Activated CD8-positive, alpha-beta T cell treated with anti-CD3 and anti-CD28 coated beads, Interleukin-2, amount 10 ng/mL, durations not matched to agents 7 days and 5 days (primary cell): ENCODE results near the gene C10orf53. TPM values are rescaled to one million over a fixed set of nuclear protein-coding genes. Genes with fewer than 3 reads are reported as not detected.
A peak's percentile ranks its signal among the peaks of the same experiment; 100 is the strongest.

Source experiments
- ATAC-seq: fragments of 150-1000 bp; cut with Tn5 transposase; one replicate; pipeline ENCODE4 v1.10.0; 2021; ENCODE audit warnings: moderate library complexity
- CTCF ChIA-PET: fragments of 350-600 bp; sonication (Branson Sonifier 250); formaldehyde crosslinking; loops from one replicate; lab custom pipeline; 2021; ENCODE audit warnings: antibody characterized with exemption; lab: Charles Lee
- POLR2A ChIA-PET: fragments of 350-600 bp; sonication (Branson Sonifier 250); formaldehyde crosslinking; loops from one replicate; lab custom pipeline; 2021; ENCODE audit warnings: antibody characterized with exemption; lab: Charles Lee
- DNase-seq: peaks from one replicate; pipeline ENCODE4 v3.0.0-alpha.2; 2020
- H3K27ac Mint-ChIP-seq: one replicate; pipeline ENCODE4 v1.8.0; 2021; ENCODE audit warnings: mild to moderate bottlenecking, mixed read lengths
- H3K27me3 Mint-ChIP-seq: one replicate; pipeline ENCODE4 v1.8.0; 2021; ENCODE audit warnings: low read depth, mixed read lengths
- H3K36me3 Mint-ChIP-seq: one replicate; pipeline ENCODE4 v1.8.0; 2021; ENCODE audit warnings: low read depth, mixed read lengths
- H3K4me1 Mint-ChIP-seq: one replicate; pipeline ENCODE4 v1.8.0; 2021; ENCODE audit warnings: low read depth, mixed read lengths
- H3K4me3 Mint-ChIP-seq: one replicate; pipeline ENCODE4 v1.8.0; 2021; ENCODE audit warnings: mild to moderate bottlenecking, mixed read lengths
- H3K9me3 Mint-ChIP-seq: one replicate; pipeline ENCODE4 v1.8.0; 2022; ENCODE audit warnings: mixed read lengths; ENCODE audit not compliant: insufficient read depth
- total RNA-seq, 2 experiments: library from RNA; stranded (reverse); gene quantifications; one replicate each; pipeline ENCODE4 v1.2.3, GENCODE V29; 2021

Gene C10orf53
- total RNA-seq, 2 experiments from 2014 or later: not detected

DNA sequence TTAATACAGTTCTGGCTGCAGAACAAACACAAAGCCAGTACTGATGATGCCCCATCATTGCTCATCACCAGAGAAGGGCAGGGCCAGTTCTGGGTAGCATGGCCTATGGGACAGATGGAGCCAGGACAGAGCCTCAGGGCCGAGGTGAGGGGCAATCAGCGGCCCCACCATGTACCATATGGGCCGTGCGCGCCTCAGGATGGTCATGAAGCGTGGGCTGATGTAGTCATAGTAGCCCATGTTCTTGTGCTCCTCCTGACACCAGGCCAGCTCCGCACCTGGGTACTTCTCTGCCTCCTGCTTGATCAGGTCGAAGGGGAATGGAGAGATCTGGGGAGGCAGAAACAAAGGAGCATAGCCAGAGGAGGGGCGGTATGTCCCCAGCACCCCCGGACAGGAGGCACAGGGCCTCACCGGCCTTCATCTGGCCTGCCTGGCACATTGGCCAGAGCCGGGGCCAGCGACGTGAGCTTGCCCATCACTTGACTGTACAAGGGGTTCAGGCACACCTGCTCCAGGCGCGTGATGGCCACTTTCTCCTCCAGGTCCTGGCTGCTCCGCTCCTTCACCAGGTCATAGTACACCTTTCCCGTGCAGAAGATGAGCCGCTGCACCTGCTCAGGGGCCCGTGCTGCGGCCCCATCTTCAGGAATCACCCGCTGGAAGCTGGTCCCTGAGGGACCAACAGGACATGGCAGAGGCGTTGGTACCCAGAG, 56.6 kb downstream of the C10orf53 start:
- Mint-ChIP-seq H3K27ac (no peak overlapping the region), H3K4me1 (no peaks in the 10 kb centered on the region), H3K9me3 (no peaks in the 10 kb centered on the region), H3K36me3 (no peaks in the 10 kb centered on the region), H3K27me3 (no peaks in the 10 kb centered on the region), H3K4me3 (no peak overlapping the region)
- ChIA-PET POLR2A (no interaction called here), CTCF (no interaction called here)
- DNase-seq (no peak), ATAC-seq (no peak)

DNA sequence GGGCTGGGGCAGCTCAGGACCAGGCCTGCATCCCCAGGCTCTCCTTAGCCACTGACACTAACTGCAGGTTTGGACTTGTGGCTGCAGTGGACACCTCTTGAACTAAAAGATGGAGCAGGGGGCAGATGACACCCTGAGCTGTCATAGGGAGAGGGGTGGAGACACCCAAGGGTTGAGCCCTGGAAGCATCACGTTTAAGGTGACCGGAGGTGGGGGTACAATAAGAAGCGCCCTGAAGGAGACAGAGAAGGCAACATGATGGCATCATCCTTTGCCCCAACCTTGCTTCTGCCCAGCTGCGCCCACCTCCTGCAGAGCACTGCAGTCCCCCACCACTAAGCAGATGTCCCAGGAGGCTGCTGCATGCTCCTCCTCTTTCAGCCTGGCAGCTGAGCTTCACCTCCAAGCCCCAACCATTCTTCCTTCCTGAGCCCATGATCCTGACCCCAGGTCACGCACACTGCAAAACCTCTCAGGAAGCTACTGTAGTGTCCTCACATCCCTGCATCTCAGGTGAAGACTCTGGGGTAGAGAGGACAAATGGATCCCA, 57.2 kb downstream of the C10orf53 start:
- ATAC-seq (no peak), DNase-seq (no peak)
- H3K9me3 Mint-ChIP-seq: no peaks in the 10 kb centered on the region
- H3K36me3 Mint-ChIP-seq: no peaks in the 10 kb centered on the region
- H3K27ac Mint-ChIP-seq: no peak overlapping the region
- POLR2A ChIA-PET: no interaction called here
- CTCF ChIA-PET: no interaction called here
- H3K4me3 Mint-ChIP-seq: no peak overlapping the region
- H3K4me1 Mint-ChIP-seq: no peaks in the 10 kb centered on the region
- no peaks in the 10 kb centered on the region for H3K27me3 Mint-ChIP-seq

DNA sequence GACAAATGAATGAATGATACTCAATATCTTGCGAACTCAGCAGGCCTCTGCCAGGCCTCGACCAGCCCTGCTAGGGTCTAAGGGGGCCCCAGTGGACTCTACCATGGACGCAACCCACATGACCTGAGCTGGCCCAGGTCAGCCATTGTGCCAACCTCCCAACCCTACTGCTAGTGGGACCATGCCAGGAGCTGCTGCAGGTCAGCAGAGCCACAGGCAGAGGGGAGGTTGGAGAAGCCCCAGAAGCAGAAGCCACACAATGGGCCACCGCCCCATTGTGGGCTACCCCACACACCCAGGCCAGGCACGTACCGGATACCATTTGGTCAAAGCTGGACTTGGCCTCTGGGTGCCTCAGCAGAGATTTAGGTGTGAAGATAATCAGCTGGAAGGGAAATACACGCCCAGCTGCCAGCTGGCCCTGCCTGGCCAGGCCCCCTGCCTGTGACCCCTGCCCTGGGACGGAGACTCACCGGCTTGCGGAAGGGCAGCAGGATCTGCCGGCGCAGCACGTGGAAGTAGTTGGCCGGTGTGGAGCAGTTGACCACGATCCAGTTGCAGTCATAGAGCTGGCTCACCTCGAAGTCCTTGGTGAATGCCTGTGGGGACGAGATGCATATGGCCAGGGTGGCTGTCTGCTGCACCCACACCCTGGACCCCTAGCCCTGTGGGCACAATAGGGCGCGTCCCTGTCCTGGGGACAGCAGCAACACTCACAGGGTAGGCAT, 58.2 kb downstream of the C10orf53 start:
- Mint-ChIP-seq H3K9me3 (no peaks in the 10 kb centered on the region), H3K36me3 (no peaks in the 10 kb centered on the region), H3K27me3 (no peaks in the 10 kb centered on the region), H3K4me1 (no peaks in the 10 kb centered on the region), H3K4me3 (no peak overlapping the region), H3K27ac (no peak overlapping the region)
- ATAC-seq (no peak), DNase-seq (peak; percentile 11)
- ChIA-PET POLR2A (no interaction called here), CTCF (no interaction called here)

DNA sequence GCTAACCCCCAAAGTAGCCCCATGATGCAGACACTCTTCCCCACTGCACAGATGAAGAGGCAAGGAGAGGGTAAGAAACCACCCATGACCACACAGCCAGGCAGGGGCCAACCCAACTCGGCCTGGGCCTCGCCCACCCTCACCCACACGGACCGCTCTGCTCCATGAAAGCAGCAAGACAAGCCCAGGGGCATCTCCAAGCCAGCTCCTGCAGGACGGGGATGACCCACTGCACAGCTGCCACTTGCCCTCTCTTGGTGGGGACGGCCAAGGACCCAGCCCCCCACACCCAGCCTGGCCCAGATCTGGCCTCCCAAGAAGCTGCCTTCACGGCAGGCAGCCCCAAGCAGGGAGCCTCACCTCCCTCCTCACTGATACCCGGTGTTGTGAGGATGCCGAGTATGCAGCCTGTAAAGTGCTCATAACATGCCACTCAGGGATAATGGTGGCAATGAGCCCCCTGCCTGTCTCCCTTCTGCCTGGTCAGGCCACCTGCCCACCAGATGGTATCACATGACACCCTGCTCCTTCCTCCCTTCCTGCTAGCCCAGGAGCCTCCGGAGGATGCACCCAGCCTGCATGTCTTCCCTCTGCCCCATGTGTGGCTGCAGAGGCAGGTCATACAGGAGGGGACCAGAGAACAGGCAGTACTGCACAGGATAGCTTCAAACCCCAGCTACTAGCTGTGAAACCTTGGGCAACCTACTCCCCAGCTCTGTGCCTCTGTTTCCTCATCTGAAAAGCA, 59.3 kb downstream of the C10orf53 start:
- peak; percentile 18 for DNase-seq
- H3K36me3 Mint-ChIP-seq: no peaks in the 10 kb centered on the region
- no peaks in the 10 kb centered on the region for H3K4me1 Mint-ChIP-seq
- H3K27ac Mint-ChIP-seq: no peak overlapping the region
- H3K9me3 Mint-ChIP-seq: no peaks in the 10 kb centered on the region
- ChIA-PET CTCF (no interaction called here), POLR2A (no interaction called here)
- no peak overlapping the region for H3K4me3 Mint-ChIP-seq
- no peaks in the 10 kb centered on the region for H3K27me3 Mint-ChIP-seq
- no peak for ATAC-seq

DNA sequence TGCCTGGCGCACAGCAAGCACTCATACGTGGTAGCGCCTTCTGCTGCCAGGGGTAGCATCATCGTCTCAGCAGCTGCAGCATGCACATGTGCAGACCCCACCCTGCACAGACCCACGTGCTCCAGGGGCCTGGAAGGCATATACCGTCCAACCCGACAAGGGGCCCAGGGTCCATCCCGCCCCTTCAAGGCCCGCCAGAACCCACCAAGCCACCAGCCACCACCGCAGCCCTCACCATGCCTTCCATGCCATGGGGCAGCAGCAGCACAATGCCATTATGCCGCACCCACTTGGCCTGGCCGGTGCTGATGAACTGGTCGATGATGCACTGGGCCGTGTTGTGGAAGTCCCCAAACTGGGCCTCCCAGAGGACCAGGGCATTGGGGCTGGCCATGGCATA, 60.0 kb downstream of the C10orf53 start:
- H3K4me3 Mint-ChIP-seq: no peak overlapping the region
- ChIA-PET CTCF (no interaction called here), POLR2A (no interaction called here)
- no peak overlapping the region for H3K27ac Mint-ChIP-seq
- no peaks in the 10 kb centered on the region for H3K4me1 Mint-ChIP-seq
- no peaks in the 10 kb centered on the region for H3K27me3 Mint-ChIP-seq
- ATAC-seq (no peak), DNase-seq (peak; percentile 16)
- H3K9me3 Mint-ChIP-seq: no peaks in the 10 kb centered on the region
- H3K36me3 Mint-ChIP-seq: no peaks in the 10 kb centered on the region

DNA sequence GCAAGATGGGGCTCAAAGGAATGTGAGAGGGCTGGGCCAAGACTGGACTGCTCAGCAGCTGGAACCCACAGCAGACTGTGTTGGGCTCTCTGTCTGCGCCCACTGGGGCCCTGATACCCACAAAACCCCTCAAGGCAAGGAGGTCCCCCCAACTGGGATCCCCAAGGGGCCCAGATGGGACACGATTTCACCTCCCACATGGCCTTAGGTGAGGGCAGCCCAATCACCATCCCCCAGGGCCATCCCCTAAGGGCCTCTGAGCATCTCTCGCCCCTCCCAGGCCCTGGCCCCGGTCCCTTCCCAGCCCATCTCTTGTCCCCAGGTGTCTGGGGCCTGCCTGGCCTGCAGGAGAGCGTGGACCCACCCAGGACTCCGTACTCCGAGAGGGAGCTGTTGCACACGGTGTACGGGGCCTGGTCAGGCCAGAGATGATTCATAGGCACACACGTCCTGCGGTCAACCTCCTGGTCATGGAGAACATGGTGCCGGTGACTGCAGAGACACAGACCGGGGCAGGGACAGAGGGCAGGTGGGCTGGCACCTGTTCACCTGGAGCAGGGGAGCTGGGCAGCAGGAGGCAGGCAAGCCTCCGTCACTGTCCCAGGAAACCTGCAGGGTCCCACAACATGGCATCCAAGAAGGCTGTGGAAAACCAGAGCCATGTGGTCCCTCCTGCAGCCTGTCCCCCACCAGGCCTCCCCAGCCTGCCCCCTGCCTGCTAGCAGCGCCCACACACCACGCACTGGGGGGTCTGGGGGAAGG, 61.1 kb downstream of the C10orf53 start:
- ATAC-seq (no peak), DNase-seq (peak; percentile 18)
- H3K9me3 Mint-ChIP-seq: no peaks in the 10 kb centered on the region
- no peak overlapping the region for H3K27ac Mint-ChIP-seq
- no peak overlapping the region for H3K4me3 Mint-ChIP-seq
- no peaks in the 10 kb centered on the region for H3K36me3 Mint-ChIP-seq
- POLR2A ChIA-PET: no interaction called here
- CTCF ChIA-PET: no interaction called here
- H3K27me3 Mint-ChIP-seq: no peaks in the 10 kb centered on the region
- no peaks in the 10 kb centered on the region for H3K4me1 Mint-ChIP-seq

DNA sequence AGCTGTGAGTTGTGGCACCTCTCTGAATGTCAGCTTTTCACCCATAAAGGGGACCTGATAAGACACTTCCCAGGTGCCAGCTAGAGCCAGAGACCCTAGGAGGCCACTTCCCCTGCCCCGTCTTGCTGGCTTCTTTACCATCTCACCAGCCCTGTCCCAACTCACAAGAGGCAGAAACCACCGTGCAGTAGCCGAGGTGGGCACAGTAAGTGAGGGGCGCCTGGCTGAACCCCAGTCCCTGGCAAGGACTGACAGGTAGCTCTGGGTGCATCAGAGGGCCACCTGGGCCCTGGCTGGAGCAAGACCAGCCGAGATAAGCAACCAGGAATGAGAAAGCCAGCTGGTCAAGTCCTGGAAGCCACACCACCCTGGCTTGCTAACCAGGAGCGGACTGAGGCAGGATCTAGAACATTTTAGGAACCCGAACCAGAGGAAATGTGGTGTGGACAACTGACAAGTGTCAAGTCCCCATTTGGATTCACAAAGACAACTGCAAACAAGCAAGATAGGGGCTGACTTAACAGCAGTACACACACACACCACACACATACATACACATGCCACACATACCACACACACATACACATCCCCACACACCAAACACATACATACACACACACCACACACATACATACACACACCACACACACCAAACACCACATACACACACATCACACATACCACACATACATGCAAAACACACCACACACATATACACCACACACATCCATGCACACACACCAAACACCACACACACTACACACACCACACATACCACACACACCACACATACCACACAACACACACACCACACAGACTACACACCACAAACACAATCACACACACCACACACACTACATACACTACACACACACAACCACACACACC, 61.9 kb downstream of the C10orf53 start:
- Mint-ChIP-seq H3K9me3 (no peaks in the 10 kb centered on the region), H3K27ac (no peak overlapping the region), H3K27me3 (no peaks in the 10 kb centered on the region), H3K36me3 (no peaks in the 10 kb centered on the region), H3K4me1 (no peaks in the 10 kb centered on the region), H3K4me3 (no peak overlapping the region)
- POLR2A ChIA-PET: no interaction called here
- CTCF ChIA-PET: no interaction called here
- ATAC-seq (peak; percentile 45), DNase-seq (peak; percentile 20)

DNA sequence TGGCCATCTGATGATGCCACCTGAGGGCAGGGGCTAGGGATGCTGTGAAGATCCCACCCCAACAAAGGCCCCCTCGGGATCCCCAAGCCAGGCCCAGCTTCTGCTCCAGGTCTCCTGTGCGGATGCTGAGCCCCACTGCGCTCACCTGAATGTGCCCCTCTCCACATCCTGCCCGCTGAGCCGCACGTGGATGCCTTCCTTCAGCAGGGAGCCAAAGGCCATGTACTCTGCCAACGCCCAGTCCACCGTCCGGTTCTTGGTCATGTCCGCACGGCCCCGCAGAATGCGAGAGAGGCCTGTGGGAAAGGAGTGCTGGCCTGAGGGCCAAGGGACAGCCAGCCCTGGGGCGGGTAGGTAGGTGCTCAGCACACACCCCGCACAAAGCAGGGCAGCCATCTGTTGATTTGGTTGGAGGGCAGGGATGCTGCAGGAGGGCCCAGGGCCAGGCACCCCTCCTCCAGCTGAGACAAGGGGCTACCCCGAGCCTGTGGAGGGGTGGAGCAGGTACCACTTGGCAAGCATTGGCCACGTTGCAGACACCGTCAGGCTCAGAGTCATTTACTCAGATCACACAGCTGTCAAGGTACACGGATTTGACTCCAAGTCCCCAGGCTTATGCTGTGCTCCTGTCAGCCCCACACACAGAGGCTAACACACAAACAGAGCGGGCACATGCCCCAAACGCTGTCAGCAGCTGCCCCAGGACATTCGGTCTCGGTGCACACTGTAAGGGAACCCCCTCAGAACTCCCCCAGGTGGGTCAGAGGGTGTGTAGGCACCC, 63.4 kb downstream of the C10orf53 start:
- H3K4me1 Mint-ChIP-seq: no peaks in the 10 kb centered on the region
- H3K4me3 Mint-ChIP-seq: no peak overlapping the region
- no peak overlapping the region for H3K27ac Mint-ChIP-seq
- no peaks in the 10 kb centered on the region for H3K9me3 Mint-ChIP-seq
- ATAC-seq (no peak), DNase-seq (peak; percentile 17)
- no peaks in the 10 kb centered on the region for H3K36me3 Mint-ChIP-seq
- CTCF ChIA-PET: interaction anchor here (1.1 kb wide), 1 partner anchor 148 kb away, joined by 4 read pairs; no protein-coding TSS in a partner anchor
- no peaks in the 10 kb centered on the region for H3K27me3 Mint-ChIP-seq
- POLR2A ChIA-PET: interaction anchor here (1.0 kb wide), 1 partner anchor 17 kb away, joined by 3 read pairs; no protein-coding TSS in a partner anchor

DNA sequence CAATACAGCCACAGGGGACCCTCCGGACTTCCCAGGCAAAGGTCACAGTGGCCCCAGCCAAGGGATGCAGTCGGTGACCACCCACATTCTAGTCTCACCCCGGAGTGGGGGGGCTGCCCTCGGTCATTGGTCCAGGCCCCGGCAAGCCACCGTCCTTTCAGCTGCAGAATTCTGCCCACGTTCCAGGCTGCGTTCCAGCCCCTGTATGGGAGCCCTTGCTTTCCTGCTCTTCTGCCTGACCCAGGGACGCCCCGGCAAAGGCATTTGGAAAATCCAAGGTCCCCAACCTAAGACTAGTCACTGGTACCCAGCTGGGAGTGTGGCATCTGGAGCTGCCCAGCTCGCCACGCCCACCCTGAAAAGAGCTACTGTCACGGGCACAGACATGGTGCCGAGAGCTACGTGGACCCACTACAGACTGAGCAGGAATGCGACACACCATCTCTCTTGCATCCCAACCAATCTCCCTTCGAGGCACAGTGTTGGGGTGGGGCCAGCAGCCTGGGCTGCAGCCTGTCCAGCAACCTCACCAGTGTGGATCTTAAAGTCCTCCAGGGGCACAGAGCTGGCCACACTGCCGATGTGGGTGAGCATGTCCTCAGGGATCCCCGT, 64.1 kb downstream of the C10orf53 start:
- H3K4me1 Mint-ChIP-seq: no peaks in the 10 kb centered on the region
- no peak overlapping the region for H3K4me3 Mint-ChIP-seq
- no peaks in the 10 kb centered on the region for H3K36me3 Mint-ChIP-seq
- no peak overlapping the region for H3K27ac Mint-ChIP-seq
- ChIA-PET CTCF (interaction anchor here (1.1 kb wide), 1 partner anchor 149 kb away, joined by 4 read pairs; no protein-coding TSS in a partner anchor), POLR2A (interaction anchor here (1.0 kb wide), 1 partner anchor 18 kb away, joined by 3 read pairs; no protein-coding TSS in a partner anchor)
- ATAC-seq (no peak), DNase-seq (peak; percentile 14)
- no peaks in the 10 kb centered on the region for H3K9me3 Mint-ChIP-seq
- H3K27me3 Mint-ChIP-seq: no peaks in the 10 kb centered on the region
